ENCODE data around the gene TM9SF2.

GRCh38 chr13:99587021-99587420 lies 85.7 kb downstream of the TM9SF2 start:
- TF ChIP-seq CTCF (IDR thresholded peaks at IDR 0.05) (no peak), POLR2A (IDR thresholded peaks at IDR 0.05) (no peak)
